Ureter (tissue), 1 donor: ENCODE results near the gene COX4I2. TPM values are rescaled to one million over a fixed set of nuclear protein-coding genes. Genes with fewer than 3 reads are reported as not detected.
"Not testable (repeated sequence)": the region's sequence is repeated elsewhere in the genome, so short reads cannot be mapped to it uniquely, and the experiment has no call there.

Experiments
- DNase-seq: peaks from one replicate; pipeline ENCODE4 v3.0.0-alpha.2; 2020; ENCODE audit warnings: low spot score
- total RNA-seq: library from RNA; stranded (reverse); gene quantifications from one replicate; pipeline ENCODE4 v1.2.4, GENCODE V29; 2023
- donor health status: DM: yes; HTN: yes; CAD: no.

COX4I2 gene
- total RNA-seq, 1 donor from 2014 or later: 4.0 TPM

- no peak for DNase-seq
Observed at GRCh38 chr20:31607640-31608250, 30.0 kb upstream of the COX4I2 start.

GRCh38 chr20:31608251-31608945 is 29.3 kb upstream of the COX4I2 start:
- peak; percentile 92 for DNase-seq

- not testable (repeated sequence) for DNase-seq
Observed at GRCh38 chr20:31612271-31612640, 25.5 kb upstream of the COX4I2 start.

- no peak for DNase-seq
Observed at GRCh38 chr20:31615416-31615815, 22.3 kb upstream of the COX4I2 start.

GRCh38 chr20:31617432-31618104 is 20.1 kb upstream of the COX4I2 start:
- no peak for DNase-seq

- DNase-seq: no peak
Observed at GRCh38 chr20:31620246-31620645, 17.5 kb upstream of the COX4I2 start.

- not testable (repeated sequence) for DNase-seq
Observed at GRCh38 chr20:31623123-31623505, 14.6 kb upstream of the COX4I2 start.

- DNase-seq: not testable (repeated sequence)
Observed at GRCh38 chr20:31626534-31626933, 11.2 kb upstream of the COX4I2 start.

- not testable (repeated sequence) for DNase-seq
Observed at GRCh38 chr20:31628057-31628456, 9.7 kb upstream of the COX4I2 start.

GRCh38 chr20:31630187-31630790 is 7.4 kb upstream of the COX4I2 start:
- no peak for DNase-seq

GRCh38 chr20:31632548-31633338 is 5.0 kb upstream of the COX4I2 start:
- no peak for DNase-seq

- DNase-seq: no peak
Observed at GRCh38 chr20:31633339-31633914, 4.3 kb upstream of the COX4I2 start.

- no peak for DNase-seq
Observed at GRCh38 chr20:31638317-31638716, 605 bp downstream of the COX4I2 start.

GRCh38 chr20:31638816-31639215 is 1.1 kb downstream of the COX4I2 start:
- DNase-seq: no peak

GRCh38 chr20:31640259-31640658 is 2.5 kb downstream of the COX4I2 start:
- no peak for DNase-seq

GRCh38 chr20:31641391-31641790 is 3.7 kb downstream of the COX4I2 start:
- DNase-seq: no peak

- no peak for DNase-seq
Observed at GRCh38 chr20:31642837-31643236, 5.1 kb downstream of the COX4I2 start.

GRCh38 chr20:31643522-31643921 is 5.8 kb downstream of the COX4I2 start:
- no peak for DNase-seq

- no peak for DNase-seq
Observed at GRCh38 chr20:31644701-31645100, 7.0 kb downstream of the COX4I2 start.

GRCh38 chr20:31648104-31648503 is 10.4 kb downstream of the COX4I2 start:
- DNase-seq: not testable (repeated sequence)

GRCh38 chr20:31652917-31653396 is 15.2 kb downstream of the COX4I2 start:
- no peak for DNase-seq
